Adipose tissue (tissue), 3 donors: Measurements from ENCODE around the gene PAPPA2. TPM values are rescaled to one million over a fixed set of nuclear protein-coding genes. Genes with fewer than 3 reads are reported as not detected.

Experiments
- H3K27ac ChIP-seq: one replicate; pipeline ENCODE4 v1.5.1; 2013; ENCODE audit warnings: low read depth, low read length
- WGBS, 3 donors: extraction: QIAGEN DNeasy Blood & Tissue Kit; methylation state at CpG; one replicate each; pipeline ENCODE4 v1.1.7; 2013; 5-methylcytosine and 5-hydroxymethylcytosine counted together
- polyA plus RNA-seq, 3 donors: library from polyadenylated mRNA; stranded (reverse); fragments of 200-250 nt; gene quantifications; one replicate each; pipeline ENCODE4 v1.2.3, GENCODE V29; 2013
- donor health status: healthy with polysubstance abuse.
- donor health status: Bipolar disorder and iron deficiency.
- donor health status: healthy.

The PAPPA2 gene
- polyA plus RNA-seq, 3 donors = 0.15 to 0.79 (median 0.61) TPM

DNA sequence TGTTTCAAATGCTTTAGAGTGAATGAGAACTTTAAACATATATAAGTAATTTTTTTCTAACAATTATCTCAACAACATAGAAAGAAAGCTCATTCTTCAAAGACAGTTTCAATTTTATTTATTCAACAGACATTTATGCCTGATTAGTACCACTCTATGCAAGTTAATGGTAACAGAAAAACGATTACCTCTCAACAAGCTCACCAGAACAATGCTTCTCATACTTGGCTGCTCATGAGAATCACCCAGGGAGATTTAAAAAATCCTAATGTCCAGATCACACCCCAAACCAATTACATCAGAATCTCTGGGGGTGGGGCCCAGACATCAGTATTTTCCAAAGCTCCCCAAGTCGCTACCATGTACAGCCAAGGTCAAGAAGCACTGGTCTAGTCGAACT is 312.4 kb downstream of the PAPPA2 start:
- no peak overlapping the region for H3K27ac ChIP-seq
- 38 to 58% (median 56%) methylated on average over 3 of the region's 3 CpGs for WGBS, 3 donors

DNA sequence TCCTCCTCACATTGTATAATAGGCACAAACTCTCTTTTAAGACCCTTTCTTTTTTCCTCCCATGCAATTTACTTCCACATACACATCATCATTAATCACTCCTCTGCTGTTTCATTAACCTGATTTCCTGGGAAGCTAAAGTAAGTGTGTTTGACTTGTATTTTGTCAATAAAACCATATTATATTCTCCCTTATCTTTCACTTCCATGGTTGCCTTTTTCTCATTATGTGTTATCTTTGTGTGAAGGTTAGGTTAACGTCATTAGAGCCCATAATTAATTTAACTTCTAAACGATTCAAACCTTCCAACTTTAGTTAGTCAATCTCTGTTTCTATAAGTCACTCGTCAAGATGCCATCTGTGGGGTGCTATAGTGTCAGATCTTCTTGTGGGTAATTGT is 313.0 kb downstream of the PAPPA2 start:
- whole genome bisulfite sequencing, 3 donors = 49 to 68% (median 66%) methylated on average over 3 of the region's 3 CpGs
- H3K27ac ChIP-seq = no peak overlapping the region

DNA sequence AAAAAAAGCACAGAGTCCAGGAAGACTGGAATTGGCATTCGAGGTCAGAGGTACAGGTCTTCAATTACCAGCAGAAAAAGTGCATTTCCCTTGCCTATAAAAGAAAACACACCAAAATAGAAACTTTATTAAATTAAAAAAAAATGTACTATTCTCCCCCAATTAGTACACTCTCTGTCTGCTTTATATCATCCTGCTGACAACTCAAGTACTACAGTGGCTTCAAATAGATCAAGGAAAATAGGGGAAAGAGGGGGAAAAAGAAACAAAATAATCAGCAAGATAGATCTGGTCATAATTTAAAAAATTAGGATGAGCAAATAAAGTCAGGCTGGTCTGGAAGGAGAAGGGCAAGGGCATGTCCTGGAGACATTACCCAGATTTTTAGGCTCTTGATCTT is 315.1 kb downstream of the PAPPA2 start:
- no peak overlapping the region for H3K27ac ChIP-seq
- WGBS, 3 donors = 40 to 66% (median 41%) methylated on average over 1 of the region's 1 CpG

DNA sequence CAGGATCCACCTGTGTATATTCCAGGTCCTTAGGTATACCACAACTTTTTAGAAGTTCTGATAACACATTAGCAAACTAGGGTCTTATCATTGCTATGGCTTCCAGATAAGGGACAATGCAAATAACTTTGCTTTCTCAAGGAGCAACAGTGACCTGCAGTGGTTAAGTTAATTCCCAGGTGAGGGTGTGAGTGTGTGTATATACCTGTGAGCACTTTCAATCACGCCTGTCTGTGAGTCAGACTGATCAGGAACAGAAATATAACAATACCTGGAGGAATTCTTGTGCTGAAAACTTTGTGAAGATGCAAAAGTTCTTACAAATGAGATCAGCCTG is 317.0 kb downstream of the PAPPA2 start:
- H3K27ac ChIP-seq = no peak overlapping the region
- 54 to 77% (median 58%) methylated on average over 1 of the region's 1 CpG for WGBS, 3 donors

DNA sequence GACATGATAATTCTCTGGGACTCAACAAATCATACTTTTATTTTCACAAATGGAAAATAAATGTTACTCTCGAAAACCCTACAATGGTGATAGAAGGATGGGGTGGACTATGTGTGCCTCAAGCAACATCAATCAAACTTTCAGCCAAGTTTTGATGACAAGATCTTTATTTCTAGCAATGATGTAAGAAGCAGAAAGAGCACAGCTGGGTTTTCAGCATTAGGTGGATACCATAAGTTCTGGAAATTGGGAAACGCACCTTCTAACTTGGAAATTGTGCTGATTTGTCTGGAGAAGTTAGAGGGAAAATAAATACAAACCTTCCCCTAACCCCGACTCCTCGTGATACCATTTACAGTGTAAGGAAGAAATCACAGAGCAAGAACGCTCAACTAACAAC is 320.3 kb downstream of the PAPPA2 start:
- 61 to 85% (median 81%) methylated on average over 5 of the region's 5 CpGs for WGBS, 3 donors
- no peak overlapping the region for H3K27ac ChIP-seq

DNA sequence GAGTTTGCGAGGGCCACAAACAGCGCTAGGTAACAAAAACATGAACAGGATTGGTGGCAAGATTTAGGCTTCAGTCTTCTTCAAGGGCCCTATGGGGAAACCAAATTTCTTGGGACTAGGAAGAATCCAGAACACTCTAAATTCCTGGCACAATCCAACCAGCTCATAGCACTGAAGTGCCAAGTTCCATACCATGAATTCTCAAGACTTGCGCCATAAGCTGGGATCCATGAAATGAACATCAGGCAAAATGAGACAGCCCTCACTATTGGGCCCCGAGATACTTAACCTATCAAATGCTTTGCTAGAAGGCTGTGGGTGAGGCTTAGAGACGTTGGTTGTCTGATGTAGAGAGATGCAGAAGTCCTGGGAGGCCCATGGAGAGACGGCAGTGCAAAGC is 322.1 kb downstream of the PAPPA2 start:
- 85 to 90% (median 90%) methylated on average over 6 of the region's 6 CpGs for WGBS, 3 donors
- H3K27ac ChIP-seq = no peak overlapping the region

DNA sequence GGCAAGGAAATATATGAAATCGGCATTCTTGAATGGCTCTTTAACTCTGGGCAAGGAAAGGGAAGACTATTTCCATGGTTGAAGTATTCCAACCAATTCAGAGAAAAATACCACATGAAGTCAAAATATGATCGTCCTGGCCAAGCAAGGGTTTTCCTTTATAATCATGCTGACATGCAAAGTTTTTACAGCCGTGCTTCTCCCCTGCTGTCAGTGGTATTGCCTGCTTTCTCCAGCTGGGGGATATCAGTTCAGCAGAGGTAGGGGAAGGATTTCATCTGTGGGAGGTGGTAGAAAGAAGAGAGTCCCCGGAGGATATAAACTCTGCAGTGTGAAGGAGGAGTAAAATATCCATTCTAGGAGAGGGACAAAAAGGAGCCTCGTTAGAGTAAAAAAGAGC is 322.8 kb downstream of the PAPPA2 start:
- WGBS, 3 donors = 38 to 47% (median 38%) methylated on average over 5 of the region's 5 CpGs
- H3K27ac ChIP-seq = no peak overlapping the region

DNA sequence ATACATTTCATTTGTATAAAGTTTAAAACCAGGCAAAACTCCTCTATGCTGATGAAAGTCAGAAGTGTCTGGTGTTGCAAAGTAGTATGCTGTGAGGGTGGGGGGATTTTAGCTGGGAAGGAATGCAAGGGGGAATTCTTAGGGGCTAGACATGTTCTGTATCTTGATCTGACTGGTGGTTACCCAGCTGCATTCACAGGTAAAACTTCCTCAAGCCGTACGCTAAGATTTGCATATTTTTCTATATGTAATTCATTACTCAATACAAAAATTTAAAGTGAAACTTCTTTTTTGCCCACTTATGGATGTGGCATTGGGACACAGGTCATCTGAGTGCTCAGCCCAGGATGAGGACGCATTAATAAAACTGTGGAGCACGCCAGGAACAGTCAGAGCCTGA is 323.3 kb downstream of the PAPPA2 start:
- H3K27ac ChIP-seq = no peak overlapping the region
- 45 to 47% (median 45%) methylated on average over 4 of the region's 4 CpGs for WGBS, 3 donors

DNA sequence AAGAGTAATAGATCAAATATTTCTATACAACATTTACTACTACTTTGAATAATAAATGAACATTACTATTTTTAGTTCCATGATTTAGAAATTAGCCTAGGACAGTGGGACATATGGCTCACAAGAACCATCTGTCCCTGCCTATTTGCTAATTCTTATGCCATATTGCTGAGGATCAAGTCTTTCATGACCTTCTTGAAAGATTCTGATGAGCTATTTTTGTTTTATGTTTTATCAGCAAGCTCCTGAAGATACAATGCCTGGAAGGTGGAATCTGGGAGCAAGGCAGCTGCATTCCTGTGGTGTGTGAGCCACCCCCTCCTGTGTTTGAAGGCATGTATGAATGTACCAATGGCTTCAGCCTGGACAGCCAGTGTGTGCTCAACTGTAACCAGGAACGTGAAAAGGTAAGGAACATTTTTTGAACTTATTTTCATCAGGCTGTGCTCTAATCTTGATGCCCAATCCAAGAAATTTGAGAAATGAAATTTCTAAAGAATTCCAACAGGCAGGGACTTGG is 326.7 kb downstream of the PAPPA2 start:
- no peak overlapping the region for H3K27ac ChIP-seq
- WGBS, 3 donors = 50 to 67% (median 54%) methylated on average over 1 of the region's 1 CpG

DNA sequence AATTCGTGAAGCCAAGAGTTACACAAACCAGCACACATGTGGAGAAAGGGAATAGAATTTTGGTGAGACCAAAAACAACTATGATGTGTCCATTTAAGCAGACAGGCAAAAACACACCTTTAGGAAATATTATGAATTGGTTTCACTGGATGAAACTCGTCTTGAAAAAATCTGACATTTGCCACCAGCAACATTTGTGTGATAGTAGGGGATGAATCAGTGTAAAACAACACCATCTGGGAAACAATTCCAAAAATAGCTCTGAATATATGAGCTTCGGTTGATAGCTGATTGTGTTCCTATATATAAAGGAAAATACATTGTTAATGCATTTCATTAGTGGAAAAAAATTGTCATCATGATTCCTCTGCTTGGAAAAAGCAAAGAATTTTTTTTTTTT is 327.8 kb downstream of the PAPPA2 start:
- no peak overlapping the region for H3K27ac ChIP-seq
- 48 to 56% (median 48%) methylated on average over 3 of the region's 3 CpGs for WGBS, 3 donors

DNA sequence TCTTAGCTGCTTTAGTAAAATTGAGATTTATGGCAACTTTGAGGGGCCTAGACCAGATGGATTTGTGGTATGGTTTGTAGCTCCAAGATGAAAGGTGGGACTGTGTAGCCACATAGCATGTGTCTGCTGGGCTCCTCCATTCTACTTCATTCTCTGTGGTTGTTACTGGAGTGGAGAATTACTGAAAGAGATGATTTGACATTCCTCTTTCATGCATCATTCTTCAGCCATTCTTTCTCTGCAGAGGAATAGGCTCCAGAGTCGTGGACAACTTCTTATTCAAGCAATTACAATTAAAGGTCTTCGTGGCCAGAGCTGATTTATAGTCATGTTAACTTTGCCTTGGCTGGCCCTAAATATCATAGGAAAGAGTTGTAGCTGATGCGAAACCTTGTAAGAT is 328.9 kb downstream of the PAPPA2 start:
- no peak overlapping the region for H3K27ac ChIP-seq

DNA sequence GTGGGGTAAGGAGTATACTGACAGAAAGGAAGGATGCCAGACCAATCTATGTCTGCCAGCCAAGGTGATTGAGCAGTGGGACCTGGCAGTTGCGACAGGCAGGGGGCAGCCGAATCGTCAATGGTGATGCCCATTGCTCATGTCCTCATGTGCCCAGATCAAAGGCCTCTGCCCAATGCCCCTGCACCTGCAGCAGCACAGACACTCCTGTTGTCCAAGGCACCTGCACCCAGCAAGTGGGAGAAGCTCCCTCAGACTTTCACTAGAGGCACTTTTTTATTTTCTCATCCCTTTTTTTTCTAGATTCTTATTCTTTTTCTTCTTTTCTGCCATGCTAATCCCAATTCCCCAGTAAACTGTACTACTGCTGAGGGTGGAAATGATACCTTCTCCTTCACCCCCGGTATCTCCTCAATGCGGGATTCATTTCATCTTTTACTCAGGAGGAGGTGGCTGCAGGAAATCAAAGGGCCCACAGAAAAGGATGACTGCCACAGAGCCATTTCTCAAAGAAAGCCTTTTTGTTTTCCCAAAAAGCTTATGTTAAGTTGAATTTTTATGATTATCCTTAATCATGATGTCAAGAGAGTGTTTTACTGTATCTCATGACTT is 332.0 kb downstream of the PAPPA2 start:
- H3K27ac ChIP-seq = no peak overlapping the region
- WGBS, 3 donors = 74 to 91% (median 90%) methylated on average over 5 of the region's 5 CpGs

More for the DNA sequence above, 328.9 kb downstream of the PAPPA2 start:
- WGBS, 3 donors = 78 to 88% (median 81%) methylated on average over 3 of the region's 3 CpGs

DNA sequence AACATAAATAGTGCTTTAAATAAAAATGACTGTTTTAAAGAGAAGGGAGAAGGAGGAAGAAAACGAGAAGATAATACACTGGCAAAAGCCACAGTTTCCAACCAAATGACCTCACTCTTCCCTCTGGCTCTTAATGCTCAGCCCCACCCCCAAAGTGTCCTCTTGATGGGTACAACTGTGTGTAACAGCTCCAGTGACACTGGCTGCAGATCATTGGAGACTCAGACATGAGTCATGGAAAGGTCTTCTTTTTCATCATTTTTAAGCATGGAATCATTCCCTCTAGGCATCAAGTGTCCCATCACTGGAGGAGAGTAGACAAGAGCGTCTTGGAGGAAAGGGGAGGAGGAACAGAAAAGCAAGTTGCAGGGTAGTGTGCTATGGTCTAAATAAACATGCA is 333.0 kb downstream of the PAPPA2 start:
- no peak overlapping the region for H3K27ac ChIP-seq
- 46 to 72% (median 49%) methylated on average over 2 of the region's 2 CpGs for WGBS, 3 donors

DNA sequence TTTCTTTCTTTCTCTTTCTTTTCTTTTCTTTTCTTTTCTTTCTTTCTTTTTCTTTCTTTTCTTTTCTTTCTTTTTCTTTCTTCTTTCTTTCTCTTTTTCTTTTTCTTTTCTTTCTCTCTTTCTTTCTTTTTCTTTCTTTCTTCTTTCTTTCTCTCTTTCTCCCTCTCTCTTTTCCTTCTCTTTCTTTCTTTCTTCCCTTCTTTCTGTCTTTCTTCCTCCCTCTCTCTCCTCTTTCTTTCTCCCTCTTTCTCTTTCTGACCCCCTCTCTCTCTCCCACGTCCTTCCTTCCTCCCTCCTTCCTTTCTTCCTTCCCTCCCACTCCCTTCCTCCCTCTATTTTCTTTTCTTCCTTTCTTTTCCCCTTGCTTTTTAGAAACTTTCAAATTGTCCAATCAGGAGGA is 333.6 kb downstream of the PAPPA2 start:
- no peak overlapping the region for H3K27ac ChIP-seq
- 31 to 50% (median 48%) methylated on average over 1 of the region's 1 CpG for WGBS, 3 donors

DNA sequence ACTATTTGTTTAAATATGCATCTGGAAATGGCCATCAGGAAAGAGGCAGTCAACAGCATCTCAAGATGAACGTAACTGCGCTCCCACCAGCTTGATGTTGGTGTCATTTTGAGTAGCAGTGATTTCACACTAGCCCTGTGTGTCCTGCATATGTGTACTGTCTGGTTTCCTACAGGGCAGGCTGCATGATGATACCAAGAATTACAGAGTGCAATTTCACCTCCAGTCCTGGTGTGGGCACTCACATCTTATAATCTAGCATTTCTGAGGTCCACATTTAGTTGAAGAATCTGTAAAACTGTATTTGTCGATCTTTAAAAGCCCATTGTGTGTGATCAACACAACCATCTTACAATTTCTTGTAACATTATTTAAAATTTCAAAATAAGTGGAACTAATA is 336.4 kb downstream of the PAPPA2 start:
- WGBS, 3 donors = 88 to 93% (median 92%) methylated on average over 3 of the region's 3 CpGs
- no peak overlapping the region for H3K27ac ChIP-seq

DNA sequence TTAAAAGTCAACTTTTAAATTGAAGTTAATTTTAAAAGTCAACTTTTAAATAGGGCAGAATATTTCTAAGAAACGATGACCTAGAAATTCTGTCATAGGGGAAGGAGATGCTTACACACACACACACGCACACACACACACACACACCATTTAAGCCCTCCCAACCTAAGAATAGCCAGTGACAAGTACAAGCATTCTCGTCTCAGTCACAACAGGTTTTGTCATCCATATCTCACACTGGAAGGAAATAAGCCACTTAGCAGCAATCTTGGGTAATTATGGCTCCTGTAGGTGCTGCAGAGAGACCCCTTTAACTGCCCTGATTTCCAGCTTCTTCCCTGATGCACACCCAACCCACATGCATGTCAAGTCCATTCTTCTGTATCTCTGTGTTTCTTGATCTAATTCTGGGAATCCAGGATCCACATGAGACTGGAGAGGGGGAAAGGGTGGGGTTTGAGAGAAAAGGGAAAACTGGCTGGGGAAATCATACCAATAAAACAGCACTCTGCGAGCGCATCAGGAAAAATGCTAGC is 338.1 kb downstream of the PAPPA2 start:
- no peak overlapping the region for H3K27ac ChIP-seq
- 42 to 71% (median 53%) methylated on average over 5 of the region's 5 CpGs for WGBS, 3 donors

DNA sequence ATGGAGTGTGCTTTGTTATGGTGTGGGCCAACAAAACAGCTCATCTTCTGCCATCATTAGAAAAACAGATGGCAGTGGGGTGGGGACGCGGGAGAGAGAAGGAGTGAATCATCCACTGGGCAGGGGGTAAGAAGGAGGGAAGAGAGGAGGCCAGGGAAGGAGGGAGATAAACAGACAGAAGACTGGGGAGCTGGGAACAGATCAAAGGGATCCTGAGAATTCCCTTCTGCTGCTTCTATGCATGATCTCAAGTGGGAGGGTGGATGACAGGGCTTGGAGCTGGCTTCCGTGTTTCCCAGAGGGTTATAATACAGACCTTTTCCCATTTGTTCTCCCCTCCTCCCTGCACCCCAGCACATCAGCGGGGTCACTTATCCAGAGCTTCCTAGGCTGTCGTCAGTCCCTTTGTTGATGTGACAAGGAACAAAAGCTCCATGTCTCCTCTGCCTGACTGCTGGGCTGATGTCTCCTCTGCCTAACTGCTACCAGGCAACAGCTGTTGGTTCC is 338.6 kb downstream of the PAPPA2 start:
- H3K27ac ChIP-seq = no peak overlapping the region
- WGBS, 3 donors = 8 to 41% (median 16%) methylated on average over 5 of the region's 5 CpGs

DNA sequence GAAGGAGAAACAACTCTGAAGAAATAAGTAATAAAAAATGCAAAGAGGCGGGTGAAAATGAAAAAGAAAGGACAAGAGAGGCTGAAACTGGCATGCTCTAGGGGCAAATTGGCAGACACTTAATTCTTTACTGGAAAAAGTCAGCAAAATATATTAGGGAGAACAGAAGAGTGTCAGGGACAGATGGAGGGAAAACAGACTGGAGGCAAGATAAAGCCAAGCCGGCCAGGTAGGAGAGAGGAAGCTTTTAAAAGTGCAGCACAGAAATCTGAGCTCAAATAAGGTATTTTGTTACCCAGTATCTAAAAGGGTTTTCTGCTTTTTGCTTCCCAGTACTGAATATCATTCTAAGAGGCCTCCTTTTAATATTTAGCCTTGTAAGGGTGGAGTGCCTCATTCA is 339.3 kb downstream of the PAPPA2 start:
- no peak overlapping the region for H3K27ac ChIP-seq
- WGBS, 3 donors = 49 to 72% (median 66%) methylated on average over 2 of the region's 2 CpGs

DNA sequence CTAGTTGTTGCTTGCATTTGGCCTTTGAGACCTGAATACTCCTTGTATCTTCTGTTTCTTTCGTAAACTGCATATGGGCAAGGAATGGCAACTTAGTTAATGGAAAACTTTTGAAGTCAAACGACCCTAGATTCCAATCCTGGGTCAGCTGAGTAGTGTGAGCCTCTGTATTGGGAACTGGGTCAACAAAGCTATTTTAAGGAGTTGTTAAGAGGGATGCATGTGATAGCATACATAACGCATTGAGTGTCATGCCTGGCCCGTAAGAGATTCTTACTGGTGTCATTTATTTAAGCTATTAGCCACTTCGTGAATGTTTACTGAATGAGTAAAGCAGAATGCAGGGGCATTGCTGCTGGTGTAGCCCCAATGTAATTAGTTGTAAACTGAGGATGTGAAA is 340.1 kb downstream of the PAPPA2 start:
- no peak overlapping the region for H3K27ac ChIP-seq
- WGBS, 3 donors = 53 to 77% (median 76%) methylated on average over 5 of the region's 5 CpGs

DNA sequence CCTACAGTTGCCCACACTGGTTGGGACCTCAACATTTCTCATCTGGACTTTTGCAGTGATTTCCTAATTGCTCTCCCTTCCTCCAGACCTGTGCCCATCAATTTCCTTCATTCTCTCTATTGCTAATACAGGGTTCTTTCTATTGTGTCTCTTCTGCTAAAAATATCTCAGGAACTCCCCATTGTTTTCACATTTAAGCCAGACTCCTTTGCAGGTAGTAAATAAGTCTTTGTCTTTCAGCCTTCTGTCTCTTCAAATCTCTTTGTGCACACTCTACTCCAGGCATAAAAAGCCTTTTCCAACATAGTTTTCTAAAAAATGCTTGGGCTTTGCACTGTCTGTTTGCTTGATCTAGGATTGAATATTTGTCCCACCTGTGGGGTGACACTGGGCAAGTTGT is 340.6 kb downstream of the PAPPA2 start:
- no peak overlapping the region for H3K27ac ChIP-seq
